ENCODE data around the gene HMGN2. TPM values are rescaled to one million over a fixed set of nuclear protein-coding genes. Genes with fewer than 3 reads are reported as not detected.

The HMGN2 gene
- polyA plus RNA-seq (ENCODE audit: insufficient read length in 3 of 3) = 1,000 to 10,000 TPM; 1,175 to 1,202 (median 1,200) TPM

DNA sequence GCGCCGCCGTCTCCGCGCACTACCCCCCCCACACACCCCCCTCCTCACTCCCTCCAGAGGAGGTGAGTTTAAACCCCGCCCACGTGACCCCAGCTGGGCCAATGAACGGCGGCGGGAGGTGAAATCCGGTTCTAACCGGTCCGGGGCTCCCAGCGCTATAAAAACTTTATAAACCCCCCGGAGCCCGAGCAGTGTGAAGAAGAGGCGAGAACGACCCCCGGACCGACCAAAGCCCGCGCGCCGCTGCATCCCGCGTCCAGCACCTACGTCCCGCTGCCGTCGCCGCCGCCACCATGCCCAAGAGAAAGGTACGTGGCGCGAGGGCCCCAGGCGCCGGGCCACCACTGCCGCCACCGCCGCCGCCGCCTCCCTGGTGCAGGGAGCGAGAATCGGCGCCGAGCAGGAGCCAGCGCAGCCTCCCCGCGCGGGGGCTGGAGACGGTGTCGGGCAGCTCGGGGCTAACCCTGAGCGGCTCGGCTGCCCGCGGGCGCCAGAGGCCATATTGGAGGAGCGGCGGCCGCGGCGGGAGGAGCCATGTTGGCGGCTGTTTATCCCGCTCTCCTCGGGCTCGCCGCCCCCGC is at the start of gene HMGN2:
Gene HMGN2, plus strand, starts transcription at position 121 of the 581 bp plus-strand sequence. Its CDS starts 173 bp downstream, at position 294.
- DNase-seq (ENCODE audit: low read depth in 3 of 3, low spot score in 2 of 3) = peak; percentile 61 to 87 (median 87)

DNA sequence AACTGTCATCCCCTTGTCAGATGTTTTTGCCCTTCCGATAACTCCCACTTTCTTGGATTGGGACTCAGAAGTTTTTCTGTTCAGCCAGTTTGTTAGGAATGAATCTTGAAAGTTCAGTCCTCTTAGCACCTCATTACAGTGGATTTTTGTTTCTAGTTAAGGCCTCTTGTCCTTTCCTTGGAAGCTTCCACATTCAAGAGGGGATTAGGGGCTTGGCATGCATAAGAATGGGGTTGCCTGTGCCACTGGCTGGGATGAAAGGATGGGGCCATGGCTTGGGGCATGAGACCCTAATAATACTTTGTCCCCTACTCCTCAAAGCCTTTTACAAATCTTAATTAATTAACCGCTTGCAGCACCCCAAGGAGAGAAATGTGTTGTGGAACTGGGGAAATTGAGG is 42.5 kb upstream of the HMGN2 start:
- no peak for DNase-seq (ENCODE audit: low read depth in 3 of 3, low spot score in 2 of 3)

DNA sequence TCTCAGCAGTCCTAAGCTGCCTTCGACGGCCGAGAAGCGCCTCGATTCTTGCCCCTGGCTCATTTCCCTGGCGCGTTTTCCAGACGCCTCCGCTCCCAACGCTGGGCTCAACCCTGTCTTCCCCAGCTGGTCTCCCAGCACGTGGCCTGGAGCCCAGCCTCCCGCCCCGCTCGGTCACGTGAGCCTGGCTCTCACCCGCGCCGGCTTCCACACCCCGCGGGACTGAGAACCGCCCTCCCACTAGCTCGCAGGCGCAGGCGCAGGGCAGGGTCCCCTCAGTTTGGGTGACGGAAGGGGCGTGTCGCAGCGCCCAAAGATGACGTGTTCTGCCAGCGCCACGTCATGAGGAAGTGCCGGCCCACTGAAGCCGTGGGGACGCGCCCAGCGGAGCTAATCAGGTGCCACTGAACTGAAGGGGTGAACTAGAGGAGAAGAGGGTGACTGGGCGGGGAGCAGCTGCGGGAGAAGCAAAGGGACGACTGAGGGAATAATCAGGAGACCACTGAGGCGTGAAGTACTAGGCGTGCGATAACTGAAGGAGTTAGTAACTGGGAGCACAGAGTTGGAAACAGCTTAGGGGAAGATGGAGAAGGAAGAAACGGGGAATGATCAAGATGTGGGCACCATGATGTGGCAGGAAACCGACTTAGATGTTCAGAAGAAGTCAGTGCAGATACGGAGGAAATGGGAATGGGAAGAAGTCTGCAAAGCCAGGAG is 40.1 kb upstream of the HMGN2 start, which contains the start of gene DHDDS:
Gene DHDDS, plus strand, starts transcription at position 343 of the 717 bp plus-strand sequence. CDS start 625 bp downstream, outside the sequence.
- DNase-seq (ENCODE audit: low read depth in 3 of 3, low spot score in 2 of 3) = peak; percentile 82 to 93 (median 92)

DNA sequence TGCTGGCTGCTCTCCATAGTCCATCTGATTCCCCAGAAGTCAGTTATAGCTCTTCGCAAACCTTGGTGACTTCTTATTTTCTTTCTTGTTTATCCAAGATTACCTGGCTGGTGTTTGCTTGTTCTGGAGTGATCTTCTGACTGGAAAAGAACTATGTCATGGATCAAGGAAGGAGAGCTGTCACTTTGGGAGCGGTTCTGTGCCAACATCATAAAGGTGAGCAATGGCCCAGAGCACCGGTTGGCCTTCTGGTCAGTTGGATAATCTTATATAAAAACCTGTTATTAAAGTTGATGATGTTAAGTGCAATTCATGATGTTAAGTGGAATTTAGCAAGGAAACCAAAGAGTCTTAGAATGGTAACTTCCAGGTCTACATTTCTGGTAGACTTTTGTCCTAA is 39.4 kb upstream of the HMGN2 start:
- no peak for DNase-seq (ENCODE audit: low read depth in 3 of 3, low spot score in 2 of 3)

DNA sequence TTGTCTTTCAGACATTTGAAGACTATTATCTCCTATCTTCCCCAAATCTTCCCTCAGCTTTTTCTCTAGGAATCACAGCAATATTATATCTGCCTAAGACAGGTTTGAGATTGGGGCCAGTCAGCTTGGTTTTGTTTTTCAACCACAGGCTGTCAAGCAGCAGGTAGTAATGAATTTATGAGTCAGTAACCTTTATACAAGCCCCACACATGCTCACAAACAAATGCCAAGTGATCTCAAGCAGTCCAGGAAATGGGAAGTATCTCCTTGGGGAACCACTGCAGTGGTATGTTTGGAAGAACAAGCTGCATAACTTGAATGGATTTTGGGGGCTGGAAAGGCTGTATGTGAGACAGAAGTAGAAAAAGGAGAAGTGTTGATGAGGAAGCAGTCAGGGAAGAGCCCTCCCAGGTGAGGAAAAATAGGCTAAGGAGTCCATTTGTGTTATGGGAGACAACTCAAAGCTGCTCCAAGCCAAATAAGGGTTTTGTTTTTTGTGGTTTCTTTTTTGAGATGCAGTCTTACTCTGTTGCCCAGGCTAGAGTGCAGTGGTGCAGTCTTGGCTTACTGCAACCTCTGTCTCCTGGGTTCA is 38.0 kb upstream of the HMGN2 start:
- no peak for DNase-seq (ENCODE audit: low read depth in 3 of 3, low spot score in 2 of 3)

DNA sequence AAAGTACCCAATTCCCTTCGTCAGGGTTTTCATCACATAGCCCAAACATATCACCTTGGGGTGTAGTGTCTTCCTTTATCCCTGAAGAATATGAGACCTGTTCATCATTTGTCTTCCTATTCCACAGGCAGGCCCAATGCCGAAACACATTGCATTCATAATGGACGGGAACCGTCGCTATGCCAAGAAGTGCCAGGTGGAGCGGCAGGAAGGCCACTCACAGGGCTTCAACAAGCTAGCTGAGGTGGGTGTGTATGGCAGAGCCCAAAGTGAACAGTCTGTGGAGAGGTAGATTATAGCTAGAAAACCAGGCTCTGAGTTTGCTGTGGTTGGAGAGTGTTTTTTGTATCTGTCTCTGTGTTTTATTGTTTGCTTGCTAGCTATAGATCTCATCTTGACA is 34.2 kb upstream of the HMGN2 start:
- no peak for DNase-seq (ENCODE audit: low read depth in 3 of 3, low spot score in 2 of 3)

DNA sequence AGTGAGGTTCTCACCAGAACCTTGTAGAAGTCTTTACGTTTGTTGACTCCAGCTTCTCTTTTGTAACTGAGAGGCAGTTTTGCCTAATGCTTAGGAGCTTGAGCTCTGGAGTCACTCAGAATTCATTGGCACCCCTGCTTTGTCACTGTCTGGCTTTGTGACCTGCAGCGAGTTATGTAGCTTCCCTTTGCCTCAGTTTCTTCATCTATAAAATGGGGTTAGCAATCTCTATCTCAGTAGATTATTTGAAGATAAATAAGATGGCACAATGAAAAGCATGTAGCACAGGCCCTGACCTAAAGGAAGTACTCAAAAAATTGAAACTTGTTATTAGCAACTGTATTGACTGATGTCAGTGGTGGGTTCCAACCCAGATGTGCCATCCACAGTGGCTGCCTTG is 32.0 kb upstream of the HMGN2 start:
- no peak for DNase-seq (ENCODE audit: low read depth in 3 of 3, low spot score in 2 of 3)

DNA sequence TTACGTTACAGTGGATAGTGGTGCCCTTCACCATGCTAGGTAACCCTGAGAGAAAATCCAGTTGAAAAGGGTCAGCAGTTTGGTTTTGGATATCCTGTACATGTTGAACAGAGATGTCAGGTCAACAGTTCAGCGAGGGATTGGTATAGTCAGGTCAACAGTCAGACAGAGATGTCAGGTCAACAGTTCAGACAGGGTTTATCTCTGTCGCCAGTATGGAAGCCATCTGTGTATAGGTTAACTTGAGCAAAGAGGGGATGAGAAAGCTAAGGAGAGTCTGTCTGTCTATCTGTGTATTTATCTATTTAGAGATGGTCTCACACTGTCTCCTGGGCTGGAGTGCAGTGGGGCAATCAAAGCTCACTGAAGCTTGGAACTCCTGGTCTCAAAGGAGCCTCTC is 22.4 kb upstream of the HMGN2 start:
- no peak for DNase-seq (ENCODE audit: low read depth in 3 of 3, low spot score in 2 of 3)

DNA sequence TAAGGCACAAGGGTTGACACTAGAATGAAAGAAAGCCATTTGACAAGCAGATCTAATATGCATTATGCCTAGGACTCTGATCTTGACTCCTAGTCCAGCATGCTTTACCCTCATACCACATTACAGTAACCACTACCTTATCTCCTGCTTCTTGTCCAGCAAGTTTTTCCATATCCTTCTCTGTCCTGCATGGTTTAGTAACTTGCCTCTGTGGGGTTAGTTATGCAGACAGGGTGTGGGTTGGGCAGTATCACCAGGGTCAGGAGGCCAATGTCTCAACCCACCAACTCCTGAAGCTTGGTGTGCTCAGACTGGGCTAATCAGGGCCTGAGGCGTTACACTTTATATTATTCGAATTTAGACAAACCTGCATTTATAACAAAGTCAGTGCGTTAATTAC is 21.3 kb upstream of the HMGN2 start:
- no peak for DNase-seq (ENCODE audit: low read depth in 3 of 3, low spot score in 2 of 3)

DNA sequence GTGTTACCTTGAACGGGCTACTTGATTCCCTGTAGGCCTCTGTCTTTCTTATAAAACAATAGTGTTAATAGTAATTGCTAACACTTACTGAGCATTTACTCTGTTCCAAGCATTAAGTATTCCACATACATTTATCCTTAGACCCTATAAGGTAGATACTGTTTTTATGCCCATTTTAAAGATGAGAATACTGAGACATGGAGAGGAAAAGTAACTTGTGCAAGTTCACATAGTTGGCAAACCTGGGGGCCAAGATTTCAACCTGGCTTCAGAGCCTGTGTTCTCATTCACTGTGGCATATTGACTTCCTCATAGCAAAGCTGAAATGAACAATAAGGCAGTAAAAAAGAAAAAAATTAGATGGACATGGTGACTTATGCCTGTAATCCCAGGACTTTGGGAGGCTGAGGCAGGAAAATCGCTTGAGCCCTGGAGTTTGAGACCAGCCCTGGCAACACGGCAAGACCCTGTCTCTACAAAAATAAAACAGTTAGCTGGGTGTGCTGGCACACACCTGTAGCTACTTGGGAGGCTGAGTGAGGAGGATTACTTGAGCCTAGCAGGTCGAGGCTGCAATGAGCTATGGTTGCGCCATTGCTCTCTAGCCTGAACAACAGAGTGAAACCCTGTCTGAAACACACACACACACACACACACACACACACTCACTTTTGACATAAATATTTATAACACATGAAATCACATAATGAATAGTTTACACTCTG is 19.6 kb upstream of the HMGN2 start:
- DNase-seq (ENCODE audit: low read depth in 3 of 3, low spot score in 2 of 3) = no peak

DNA sequence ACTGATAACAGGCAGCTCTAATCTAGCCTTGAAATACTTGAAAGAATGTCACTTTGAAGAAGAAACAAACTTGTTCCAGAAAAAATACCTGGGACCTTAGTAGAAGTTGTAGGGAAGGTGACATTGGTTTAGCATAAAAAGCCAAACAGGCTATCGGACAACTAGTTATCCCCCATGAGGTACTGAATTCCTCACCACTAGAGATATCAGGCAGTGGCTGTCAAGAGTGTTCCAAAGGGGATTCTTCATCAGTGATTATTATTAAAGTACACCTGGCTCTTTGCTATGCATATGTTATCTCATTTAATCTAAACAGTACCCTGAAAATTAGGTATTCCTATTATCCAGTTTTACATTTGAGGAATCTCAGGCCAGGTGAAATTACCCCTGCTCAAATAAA is 13.1 kb upstream of the HMGN2 start:
- no peak for DNase-seq (ENCODE audit: low read depth in 3 of 3, low spot score in 2 of 3)

DNA sequence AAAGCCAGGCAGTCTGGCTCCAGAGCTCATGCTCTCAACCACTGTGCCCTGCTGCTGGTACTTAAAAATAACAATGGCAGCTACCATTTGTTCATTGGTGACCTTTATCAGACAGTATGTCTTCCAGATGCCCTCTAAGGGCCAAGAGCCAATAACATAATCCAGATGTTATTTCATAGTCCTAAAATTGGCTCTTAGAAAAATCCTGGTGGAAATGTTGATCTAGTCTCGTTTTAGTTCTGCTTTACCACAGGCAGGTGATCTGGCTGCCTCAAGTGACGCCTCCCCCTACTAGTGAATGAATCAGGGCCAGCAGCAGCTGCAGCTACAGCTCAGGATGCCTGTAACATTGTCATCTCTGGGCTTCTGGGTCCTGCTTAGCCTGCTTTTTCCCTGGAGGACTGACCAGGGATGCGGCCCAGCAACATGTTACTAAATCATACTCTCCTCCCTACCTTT is 12.6 kb upstream of the HMGN2 start:
- DNase-seq (ENCODE audit: low read depth in 3 of 3, low spot score in 2 of 3) = no peak

DNA sequence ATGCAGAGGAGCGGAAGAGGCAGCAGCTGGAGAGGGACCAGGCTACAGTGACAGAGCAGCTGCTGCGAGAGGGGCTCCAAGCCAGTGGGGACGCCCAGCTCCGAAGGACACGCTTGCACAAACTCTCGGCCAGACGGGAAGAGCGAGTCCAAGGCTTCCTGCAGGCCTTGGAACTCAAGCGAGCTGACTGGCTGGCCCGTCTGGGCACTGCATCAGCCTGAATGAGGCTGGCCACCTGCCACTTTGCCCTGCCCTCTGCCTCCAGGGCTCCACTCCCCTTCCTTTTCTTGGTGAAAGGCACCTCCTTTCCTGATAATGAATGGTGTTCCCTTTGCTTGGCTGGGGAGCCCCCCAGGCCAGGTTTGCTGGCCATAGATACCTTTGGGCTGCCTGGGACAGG is 3.3 kb upstream of the HMGN2 start:
- no peak for DNase-seq (ENCODE audit: low read depth in 3 of 3, low spot score in 2 of 3)

DNA sequence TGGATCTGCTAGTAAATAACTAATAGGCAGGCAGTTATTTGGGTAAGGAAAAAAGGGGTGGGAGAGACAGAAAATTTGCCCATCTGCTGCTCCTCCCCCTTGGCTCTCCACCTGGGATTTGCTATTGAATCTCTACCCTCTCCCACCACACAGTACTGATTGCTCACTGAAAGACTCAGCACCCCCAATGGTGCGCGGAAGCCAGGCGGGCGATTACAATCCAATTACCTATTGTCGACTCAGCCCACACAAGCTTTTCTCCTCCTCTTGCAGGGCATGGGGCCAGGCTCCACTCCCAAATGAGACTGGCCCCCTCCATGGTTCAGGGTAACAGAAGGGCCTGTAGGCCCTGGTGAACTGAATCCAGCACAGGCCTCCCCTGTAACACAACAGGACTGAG is 2.7 kb upstream of the HMGN2 start:
- DNase-seq (ENCODE audit: low read depth in 3 of 3, low spot score in 2 of 3) = no peak

DNA sequence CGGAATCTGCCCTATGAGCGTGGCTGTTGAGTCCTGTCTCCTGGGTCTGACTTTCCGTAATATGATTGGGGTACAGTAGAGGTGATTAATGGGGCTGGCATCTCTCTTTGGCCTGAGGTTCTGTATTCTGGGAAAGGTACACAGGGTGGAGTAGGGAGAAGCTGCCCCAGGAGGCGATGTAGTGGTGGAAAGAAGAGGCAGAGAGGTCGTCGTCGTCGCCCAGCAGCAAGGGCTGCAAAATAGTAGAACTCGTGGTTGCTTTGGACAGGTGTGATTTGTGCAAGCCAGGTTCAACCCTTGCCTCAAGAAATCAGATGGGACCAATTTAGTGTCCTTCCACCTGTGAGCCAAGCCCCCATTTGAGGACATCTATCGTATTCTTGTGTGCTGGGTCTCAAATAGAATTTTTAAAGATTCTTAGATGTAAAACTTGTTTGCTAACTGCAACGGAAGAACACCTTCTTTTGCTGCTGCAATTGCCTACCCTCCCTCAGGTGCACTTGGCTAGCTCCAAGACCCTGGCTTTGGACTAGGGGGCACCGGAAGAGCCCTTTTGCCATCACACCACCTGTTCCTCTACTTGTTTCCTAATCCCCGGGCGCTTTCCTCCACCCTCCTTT is 1.3 kb upstream of the HMGN2 start:
- no peak for DNase-seq (ENCODE audit: low read depth in 3 of 3, low spot score in 2 of 3)

DNA sequence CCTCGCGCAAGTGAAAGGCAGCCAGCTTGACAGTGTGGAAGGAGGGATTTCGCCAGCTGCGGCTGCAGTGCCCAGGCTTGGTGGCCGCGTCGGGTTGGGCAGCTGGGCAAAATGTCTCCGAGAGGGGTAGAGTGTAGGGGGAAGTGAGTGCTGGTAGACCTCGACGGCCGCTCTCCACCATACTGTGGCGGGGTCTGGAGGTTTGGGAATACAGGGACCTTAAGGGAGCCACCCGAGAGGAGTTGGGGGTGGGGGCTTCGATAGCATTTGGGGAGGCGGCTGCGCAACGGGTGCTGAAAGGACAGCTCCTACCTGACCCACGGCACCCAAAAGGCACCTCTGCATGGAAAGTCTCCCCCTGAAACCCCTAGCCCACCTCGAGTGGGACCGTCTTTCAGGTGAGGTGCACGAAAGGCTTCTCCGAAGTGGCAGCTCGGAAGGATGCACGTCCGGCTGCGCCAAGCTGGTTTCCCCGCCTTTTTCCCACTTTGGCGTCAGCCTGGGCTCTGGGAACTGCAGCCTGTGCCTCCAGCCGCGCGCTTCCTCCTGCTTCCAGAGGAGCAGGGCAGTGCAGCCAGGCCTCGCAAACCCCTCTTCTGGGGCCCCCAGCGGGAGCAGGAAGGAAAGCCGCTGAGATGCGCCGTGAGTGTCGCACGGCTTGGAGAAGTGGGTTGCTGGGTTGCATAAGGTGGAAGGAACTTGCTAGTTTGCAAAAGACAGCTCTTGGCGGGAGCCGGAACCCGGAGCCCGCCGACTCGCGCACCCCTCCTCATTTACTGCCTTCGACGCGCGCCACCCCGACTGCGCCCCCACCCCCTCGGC is 531 bp upstream of the HMGN2 start:
- peak; percentile 45 to 63 (median 57) for DNase-seq (ENCODE audit: low read depth in 3 of 3, low spot score in 2 of 3)

DNA sequence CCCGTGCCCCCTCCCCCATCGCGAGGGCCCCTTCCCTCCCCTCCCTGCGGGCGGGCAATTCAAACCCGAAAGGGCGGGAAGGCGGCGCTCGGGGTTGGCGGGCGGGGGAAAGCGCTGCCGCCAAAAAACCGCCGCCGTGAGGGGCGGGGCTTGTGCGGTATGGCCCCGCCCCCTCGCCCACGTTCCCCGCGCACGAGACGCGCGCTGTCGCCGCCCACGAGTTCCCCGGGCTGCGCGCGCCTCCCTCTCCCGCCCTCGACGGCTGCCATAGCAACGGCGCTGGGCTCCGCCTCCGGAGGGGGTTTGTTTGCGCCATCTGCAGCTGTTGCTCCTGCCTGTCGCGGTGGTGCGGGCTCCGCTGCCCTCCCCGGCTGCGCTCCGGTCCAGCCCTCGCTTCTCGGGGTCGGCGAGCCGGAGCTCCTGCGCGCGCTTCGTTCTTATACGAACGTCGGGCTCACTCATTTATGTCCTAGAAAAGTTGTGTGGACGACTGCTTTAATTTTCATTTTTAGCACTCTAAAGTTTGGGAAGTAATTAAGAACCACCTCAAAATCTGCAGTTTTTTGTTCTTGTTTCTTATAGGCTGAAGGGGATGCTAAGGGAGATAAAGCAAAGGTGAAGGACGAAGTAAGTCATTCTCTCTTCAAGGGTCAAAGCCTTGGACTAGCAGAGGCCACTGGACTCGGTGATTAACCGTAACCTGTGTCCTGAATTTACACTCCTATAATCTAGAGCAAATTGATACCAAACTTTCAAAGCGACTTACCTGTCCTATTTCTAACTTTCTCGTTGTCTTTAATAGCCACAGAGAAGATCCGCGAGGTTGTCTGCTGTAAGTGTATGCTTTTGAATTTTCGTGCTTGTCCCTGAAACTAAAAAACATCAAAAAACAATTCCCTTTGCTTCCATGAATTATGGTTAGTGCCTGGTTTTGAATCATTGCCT is 933 bp downstream of the HMGN2 start:
- DNase-seq (ENCODE audit: low read depth in 3 of 3, low spot score in 2 of 3) = peak; percentile 80 to 85 (median 84)

DNA sequence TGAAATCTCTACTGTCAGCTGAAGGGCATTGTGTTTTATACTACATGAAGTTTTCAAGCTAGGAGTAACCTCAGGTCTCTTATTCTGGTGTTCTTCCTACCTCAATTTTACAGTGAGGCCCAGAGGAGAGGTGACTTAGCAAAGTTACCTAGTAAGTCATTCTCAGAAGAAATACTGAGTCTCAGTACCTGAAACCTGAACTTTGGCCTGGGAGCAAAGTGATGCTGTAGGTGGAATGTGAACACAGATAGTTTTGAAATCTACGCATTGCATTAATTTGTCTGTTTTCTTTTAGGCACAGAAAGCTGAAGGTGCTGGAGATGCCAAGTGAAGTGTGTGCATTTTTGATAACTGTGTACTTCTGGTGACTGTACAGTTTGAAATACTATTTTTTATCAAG is 2.6 kb downstream of the HMGN2 start:
- DNase-seq (ENCODE audit: low read depth in 3 of 3, low spot score in 2 of 3) = no peak

DNA sequence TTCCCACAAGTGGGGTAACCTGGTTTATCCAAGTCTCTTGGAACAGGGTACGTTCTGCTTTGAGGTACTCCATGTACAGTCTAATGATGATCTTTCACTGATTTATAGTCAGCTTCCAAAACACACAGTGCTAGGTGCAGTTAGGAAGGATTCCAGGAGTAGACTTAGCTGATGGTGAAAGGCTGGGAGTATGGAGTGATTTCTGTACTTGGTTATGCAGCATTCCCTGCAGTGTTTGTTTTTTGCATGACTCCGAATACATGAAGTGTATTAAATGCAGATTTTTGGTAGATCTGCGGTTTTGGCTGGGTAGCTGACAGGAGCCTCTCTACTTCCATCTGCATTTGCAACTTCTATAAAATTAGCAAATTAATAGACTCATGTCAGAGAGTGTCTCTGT is 3.7 kb downstream of the HMGN2 start:
- no peak for DNase-seq (ENCODE audit: low read depth in 3 of 3, low spot score in 2 of 3)
